T-cell (primary cell): ENCODE measurements around the gene PSMC4. TPM values are rescaled to one million over a fixed set of nuclear protein-coding genes. Genes with fewer than 3 reads are reported as not detected.
A peak's percentile ranks its signal among the peaks of the same experiment; 100 is the strongest.
"Not testable (repeated sequence)": the region's sequence is repeated elsewhere in the genome, so short reads cannot be mapped to it uniquely, and the experiment has no call there.

Experiments
- ATAC-seq, 4 experiments: fragments of 200-7000 bp in 3 of 4; fragments of 150-1000 bp in 1 of 4; cut with Tn5 transposase; replicated peaks in 1 of 4; 1 replicate in 3 of 4; 2 replicates in 1 of 4; pipeline ENCODE4 v1.10.0; 2021; ENCODE audit warnings: moderate library complexity in 3 of 4, mild to moderate bottlenecking in 2 of 4, moderate number of reproducible peaks in 1 of 4
- CTCF ChIA-PET, 2 donors: fragments of 300-600 bp; sonication (Branson Sonifier 250); formaldehyde crosslinking; loops; one replicate each; lab custom pipeline; 2022; ENCODE audit warnings: antibody characterized with exemption in 2 of 2; lab: Charles Lee
- POLR2A ChIA-PET, 2 donors: fragments of 300-600 bp; sonication (Branson Sonifier 250); formaldehyde crosslinking; loops; one replicate each; lab custom pipeline; 2022; ENCODE audit warnings: antibody characterized with exemption in 2 of 2; lab: Charles Lee
- DNase-seq, 35 experiments: peaks; one replicate each; pipeline versions ENCODE4 v3.0.0 to v3.0.0-alpha.2; 2013 to 2023
- H3K27ac ChIP-seq: one replicate; pipeline ENCODE4 v1.5.1; 2013; ENCODE audit warnings: low read length
- H3K27me3 ChIP-seq, 2 experiments: replicated peaks in 1 of 2; 1 replicate in 1 of 2; 2 replicates in 1 of 2; pipeline versions ENCODE4 v1.6.1 to v1.7.0; 2013; ENCODE audit warnings: low read length in 1 of 2, mixed read lengths in 1 of 2; ENCODE audit not compliant: control insufficient read depth in 2 of 2, insufficient read depth in 2 of 2; ENCODE audit errors: extremely low read depth in 1 of 2
- H3K36me3 ChIP-seq, 2 donors: 1 replicate in 1 of 2; 2 replicates in 1 of 2; pipeline versions ENCODE4 v1.6.1 to v1.7.0; 2013; ENCODE audit warnings: low read length in 1 of 2; ENCODE audit not compliant: control insufficient read depth in 2 of 2, insufficient read depth in 1 of 2; ENCODE audit errors: extremely low read depth in 1 of 2
- H3K4me1 ChIP-seq, 2 experiments: 1 replicate in 1 of 2; 2 replicates in 1 of 2; pipeline versions ENCODE4 v1.6.1 to v1.7.0; 2013; ENCODE audit warnings: low read length in 2 of 2, mixed read lengths in 1 of 2; ENCODE audit not compliant: insufficient read depth in 2 of 2, control insufficient read depth in 1 of 2; ENCODE audit errors: extremely low read depth in 1 of 2
- H3K4me3 ChIP-seq, 2 donors: 1 replicate in 1 of 2; 2 replicates in 1 of 2; pipeline versions ENCODE4 v1.5.1 to v1.7.0; 2013; ENCODE audit warnings: mild to moderate bottlenecking in 2 of 2, low read length in 1 of 2, moderate library complexity in 1 of 2; ENCODE audit not compliant: control insufficient read depth in 1 of 2; ENCODE audit errors: extremely low read depth in 1 of 2
- H3K9me3 ChIP-seq: 2 replicates; pipeline ENCODE4 v1.7.0; 2013
- H3K27ac Mint-ChIP-seq, 2 donors: one replicate each; pipeline ENCODE4 v1.8.0; 2020 to 2021; ENCODE audit warnings: mild to moderate bottlenecking in 2 of 2, mixed read lengths in 2 of 2
- H3K27me3 Mint-ChIP-seq, 2 donors: one replicate each; pipeline ENCODE4 v1.8.0; 2021 to 2022; ENCODE audit warnings: mixed read lengths in 2 of 2
- H3K36me3 Mint-ChIP-seq: one replicate; pipeline ENCODE4 v1.8.0; 2021; ENCODE audit warnings: mixed read lengths
- H3K4me1 Mint-ChIP-seq, 3 donors: one replicate each; pipeline ENCODE4 v1.8.0; 2020 to 2022; ENCODE audit warnings: mixed read lengths in 3 of 3, mild to moderate bottlenecking in 1 of 3
- H3K4me3 Mint-ChIP-seq, 3 donors: one replicate each; pipeline ENCODE4 v1.8.0; 2020 to 2022; ENCODE audit warnings: mild to moderate bottlenecking in 3 of 3, mixed read lengths in 3 of 3, moderate library complexity in 3 of 3
- H3K9me3 Mint-ChIP-seq, 3 donors: one replicate each; pipeline ENCODE4 v1.8.0; 2020 to 2022; ENCODE audit warnings: mixed read lengths in 3 of 3
- WGBS: methylation state at CpG from one replicate; pipeline ENCODE4 v1.1.5; 2013; ENCODE audit warnings: missing lambda C conversion rate; ENCODE audit not compliant: insufficient coverage; 5-methylcytosine and 5-hydroxymethylcytosine counted together
- total RNA-seq, 35 experiments: library from RNA in 6 of 35; stranded (reverse) in 6 of 35; fragments of 120-200 nt in 1 of 35; gene quantifications; one replicate each; pipeline versions ENCODE4 v1.2.1 to v1.2.4 and lab custom pipeline; 2013 to 2026

Gene PSMC4
- total RNA-seq, 5 donors from 2014 or later (not counting 1 experiment from before 2014, with no cell fraction given): 58.5 to 80.0 (median 59.6) TPM

DNA sequence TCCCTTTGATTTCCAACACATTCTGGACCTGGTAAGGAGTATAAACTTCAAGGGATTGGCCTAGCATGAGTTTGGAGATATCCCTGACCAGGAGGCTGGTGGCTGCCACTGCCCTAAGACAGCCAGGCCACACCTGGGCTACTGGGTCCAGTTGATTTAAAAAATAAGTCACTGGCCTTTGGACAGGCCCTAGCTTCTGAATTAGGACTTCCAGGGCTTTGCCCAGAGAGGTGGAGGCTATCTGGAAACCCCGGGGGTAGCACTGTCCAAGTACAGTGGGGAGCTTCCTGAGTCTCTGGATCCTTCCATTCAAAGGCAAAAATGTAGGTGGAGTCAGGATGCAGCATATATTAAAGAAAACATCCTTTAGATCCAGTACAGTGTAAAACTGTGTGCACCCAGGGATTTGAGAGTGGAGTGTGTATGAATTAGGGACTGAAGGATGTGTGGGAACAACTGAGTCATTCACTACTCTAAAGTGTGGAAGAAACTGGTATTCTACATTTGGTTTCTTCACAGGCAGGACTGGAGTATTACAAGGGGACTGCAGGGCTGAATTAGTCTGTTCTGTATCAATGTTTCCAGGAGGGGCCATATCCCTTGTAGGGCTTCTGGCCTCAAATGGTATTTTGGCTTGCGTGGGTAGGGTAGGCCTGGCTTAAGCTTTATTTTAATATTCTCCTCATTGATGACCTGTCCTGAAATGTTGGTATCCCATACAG, 21.8 kb upstream of the PSMC4 start:
- H3K4me1 Mint-ChIP-seq: peaks cover 85 to 93% (median 89%) of the 10 kb centered on the region in 3 donors
- no peaks in the 10 kb centered on the region for H3K27me3 ChIP-seq
- ATAC-seq: no peak

DNA sequence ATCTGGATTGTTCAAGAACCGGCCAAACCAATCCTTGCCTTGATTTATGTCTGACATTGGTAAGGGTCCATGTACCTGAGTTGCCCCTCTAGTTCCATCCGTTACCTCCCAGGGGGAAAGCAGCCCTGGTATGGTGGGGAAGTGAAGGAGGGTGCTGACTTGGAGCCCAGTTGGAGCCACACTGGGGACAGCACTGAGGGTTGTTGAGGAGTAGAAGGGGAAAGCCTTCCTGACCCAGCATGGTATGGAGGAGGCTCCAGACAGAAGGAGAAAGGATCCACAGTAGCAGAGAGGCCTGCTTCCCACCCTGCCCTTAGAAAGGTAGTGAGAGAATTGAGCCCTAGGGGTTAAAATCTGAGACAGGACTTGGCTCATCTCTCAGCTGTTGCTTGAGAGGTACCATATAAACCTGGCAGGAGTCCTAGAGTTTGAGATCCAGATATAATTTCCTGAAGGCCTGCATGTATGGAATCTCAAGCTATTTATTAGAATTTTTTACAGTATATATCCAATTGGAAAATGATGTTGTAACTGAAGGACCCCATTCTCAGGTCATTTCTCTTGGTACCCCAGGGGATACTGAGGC, 19.8 kb upstream of the PSMC4 start:
- ATAC-seq (no peak), DNase-seq (no peak)
- Mint-ChIP-seq H3K27ac (peak overlapping the region; percentile 99), H3K9me3 (peaks cover 0 to 3% (median 0%) of the 10 kb centered on the region in 3 donors), H3K4me3 (peak overlapping the region in 2 of 3 donors; percentile 79 to 94), H3K27me3 (no peaks in the 10 kb centered on the region), H3K36me3 (no peaks in the 10 kb centered on the region), H3K4me1 (peaks cover 83 to 96% (median 87%) of the 10 kb centered on the region in 3 donors)
- peak overlapping the region in 1 of 2 donors; percentile 57 for H3K4me3 ChIP-seq
- H3K27me3 ChIP-seq: no peaks in the 10 kb centered on the region
- CTCF ChIA-PET: interaction anchor here in 1 of 2 donors (1.1 kb wide), 1 partner anchor 9 kb away, joined by 4 read pairs; no protein-coding TSS in a partner anchor
- peak overlapping the region; percentile 92 for H3K27ac ChIP-seq
- no peaks in the 10 kb centered on the region for H3K9me3 ChIP-seq
- no peaks in the 10 kb centered on the region for H3K36me3 ChIP-seq
- POLR2A ChIA-PET: interaction anchor here in 1 of 2 donors (1.0 kb wide), 1 partner anchor 19 kb away, joined by 3 read pairs; the partner anchor contains the start of gene PSMC4
- peaks cover 67 to 81% of the 10 kb centered on the region in 2 experiments for H3K4me1 ChIP-seq
- WGBS: 100% methylated on average over 1 of the region's 2 CpGs

More for the DNA sequence above, 21.8 kb upstream of the PSMC4 start:
- Histone ChIP-seq H3K4me1 (peaks cover 65 to 98% of the 10 kb centered on the region in 2 experiments), H3K4me3 (peak overlapping the region in 1 of 2 donors; percentile 2), H3K36me3 (no peaks in the 10 kb centered on the region), H3K27ac (peak overlapping the region; percentile 9), H3K9me3 (no peaks in the 10 kb centered on the region)
- Mint-ChIP-seq H3K4me3 (peak overlapping the region in 2 of 3 donors; percentile 79 to 94), H3K36me3 (no peaks in the 10 kb centered on the region), H3K27ac (peak overlapping the region; percentile 71 to 99), H3K9me3 (peaks cover 0 to 3% (median 0%) of the 10 kb centered on the region in 3 donors), H3K27me3 (no peaks in the 10 kb centered on the region)
- 100% methylated on average over 1 of the region's 2 CpGs for WGBS
- CTCF ChIA-PET: interaction anchor here in 1 of 2 donors (0.7 kb wide), 1 partner anchor 22 kb away, joined by 3 read pairs; the partner anchor contains the start of gene PSMC4
- POLR2A ChIA-PET: no interaction called here
- DNase-seq: no peak

DNA sequence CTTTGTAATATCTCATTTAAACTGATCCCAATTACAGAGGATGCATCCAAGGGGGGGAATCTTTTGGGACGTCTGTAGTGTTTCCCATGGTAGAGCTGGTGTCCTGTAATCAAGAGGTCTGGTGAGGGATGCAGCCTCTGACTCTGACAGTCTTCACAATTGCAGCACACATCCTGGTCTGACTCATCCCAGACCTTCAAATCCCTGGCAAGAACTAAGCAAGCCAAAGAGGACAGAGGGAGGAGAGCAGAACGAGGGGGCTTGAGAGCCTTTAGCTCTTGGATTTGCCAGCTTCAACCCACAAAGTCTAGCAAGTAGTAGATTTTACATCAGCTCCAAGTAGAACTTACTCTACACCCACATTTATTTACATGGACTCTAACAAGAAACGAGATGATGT, 19.3 kb upstream of the PSMC4 start:
- Mint-ChIP-seq H3K4me1 (peaks cover 79 to 91% (median 88%) of the 10 kb centered on the region in 3 donors), H3K9me3 (peaks cover 0 to 3% (median 0%) of the 10 kb centered on the region in 3 donors), H3K27ac (peak overlapping the region; percentile 99), H3K27me3 (no peaks in the 10 kb centered on the region), H3K4me3 (peak overlapping the region; percentile 69 to 94 (median 79)), H3K36me3 (no peaks in the 10 kb centered on the region)
- no peaks in the 10 kb centered on the region for H3K36me3 ChIP-seq
- ChIA-PET CTCF (interaction anchor here in 1 of 2 donors (1.1 kb wide), 1 partner anchor 10 kb away, joined by 4 read pairs; no protein-coding TSS in a partner anchor), POLR2A (interaction anchor here in 1 of 2 donors (1.0 kb wide), 1 partner anchor 19 kb away, joined by 3 read pairs; the partner anchor contains the start of gene PSMC4)
- H3K27me3 ChIP-seq: no peaks in the 10 kb centered on the region
- H3K4me1 ChIP-seq: peaks cover 69 to 75% of the 10 kb centered on the region in 2 experiments
- H3K4me3 ChIP-seq: peak overlapping the region in 1 of 2 donors; percentile 62
- peak overlapping the region; percentile 92 for H3K27ac ChIP-seq
- no CpG with 5 or more reads among the region's 3 CpGs for WGBS
- no peaks in the 10 kb centered on the region for H3K9me3 ChIP-seq
- ATAC-seq (no peak), DNase-seq (no peak)

DNA sequence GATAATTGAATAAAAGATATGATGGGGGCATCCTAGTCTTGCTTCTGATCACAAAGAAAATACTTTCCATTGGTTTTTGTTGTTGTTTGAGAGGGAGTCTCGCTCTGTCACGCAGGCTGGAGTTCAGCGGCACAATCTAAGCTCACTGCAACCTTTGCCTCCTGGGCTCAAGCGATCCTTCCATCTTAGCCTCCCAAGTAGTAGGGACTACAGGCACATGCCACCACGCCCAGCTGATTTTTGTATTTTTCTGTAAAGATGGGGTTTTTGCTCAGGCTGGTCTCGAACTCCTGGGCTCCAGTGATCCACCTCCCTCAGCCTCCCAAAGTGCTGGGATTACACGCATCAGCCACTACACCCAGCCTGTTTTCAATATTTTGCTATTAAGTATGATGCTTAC, 17.1 kb upstream of the PSMC4 start:
- H3K4me1 Mint-ChIP-seq: peaks cover 70 to 81% (median 78%) of the 10 kb centered on the region in 3 donors
- Histone ChIP-seq H3K36me3 (no peaks in the 10 kb centered on the region), H3K27me3 (no peaks in the 10 kb centered on the region), H3K9me3 (no peaks in the 10 kb centered on the region), H3K27ac (peak overlapping the region; percentile 92), H3K4me1 (peaks cover 60 to 64% of the 10 kb centered on the region in 2 experiments), H3K4me3 (no peak overlapping the region)
- no peaks in the 10 kb centered on the region for H3K36me3 Mint-ChIP-seq
- DNase-seq (peak in 1 of 35 experiments; percentile 42), ATAC-seq (peak; percentile 15 to 40 (median 35))
- CTCF ChIA-PET: interaction anchor here (0.9 to 2.3 kb wide), 4 partner anchors 10 to 16 kb away, joined by 3 to 19 read pairs (median 6); partner anchors contain the start of gene PSMC4 (in 1 of the 2)
- H3K9me3 Mint-ChIP-seq: peaks cover 0 to 3% (median 0%) of the 10 kb centered on the region in 3 donors
- POLR2A ChIA-PET: interaction anchor here (1.4 to 1.5 kb wide), 2 partner anchors 17 kb away, joined by 8 to 13 read pairs; partner anchors contain the start of gene PSMC4 (in 2 of the 2)
- WGBS: no CpG with 5 or more reads among the region's 7 CpGs
- H3K27ac Mint-ChIP-seq: peak overlapping the region; percentile 99
- peak overlapping the region; percentile 62 to 94 (median 79) for H3K4me3 Mint-ChIP-seq
- no peaks in the 10 kb centered on the region for H3K27me3 Mint-ChIP-seq

DNA sequence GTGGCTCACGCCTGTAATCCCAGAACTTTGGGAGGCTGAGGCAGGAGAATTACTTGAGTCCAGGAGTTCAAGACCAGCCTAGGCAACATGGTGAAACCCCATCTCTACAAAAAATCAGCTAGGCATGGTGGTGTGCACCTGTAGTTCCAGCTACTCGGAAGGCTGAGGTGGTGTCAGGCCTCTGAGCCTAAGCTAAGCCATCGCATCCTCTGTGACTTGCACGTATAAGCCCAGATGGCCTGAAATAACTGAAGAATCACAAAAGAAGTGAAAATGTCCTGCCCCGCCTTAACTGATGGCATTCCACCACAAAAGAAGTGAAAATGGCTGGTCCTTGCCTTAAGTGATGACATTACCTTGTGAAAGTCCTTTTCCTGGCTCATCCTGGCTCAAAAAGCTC, 13.1 kb upstream of the PSMC4 start:
- H3K9me3 Mint-ChIP-seq, H3K9me3 ChIP-seq, H3K36me3 Mint-ChIP-seq, DNase-seq, H3K27ac ChIP-seq, H3K4me3 ChIP-seq, H3K27me3 ChIP-seq, CTCF ChIA-PET, H3K27me3 Mint-ChIP-seq, H3K4me3 Mint-ChIP-seq, H3K36me3 ChIP-seq, ATAC-seq: not testable (repeated sequence)
- POLR2A ChIA-PET: interaction anchor here in 1 of 2 donors (0.9 kb wide), 1 partner anchor 16 kb away, joined by 3 read pairs; no protein-coding TSS in a partner anchor
- Mint-ChIP-seq H3K4me1 (peaks cover 52 to 65% (median 61%) of the 10 kb centered on the region in 3 donors), H3K27ac (peak overlapping the region; percentile 86 to 89)
- 96% methylated on average over 3 of the region's 5 CpGs for WGBS
- peaks cover 30 to 33% of the 10 kb centered on the region in 2 experiments for H3K4me1 ChIP-seq

DNA sequence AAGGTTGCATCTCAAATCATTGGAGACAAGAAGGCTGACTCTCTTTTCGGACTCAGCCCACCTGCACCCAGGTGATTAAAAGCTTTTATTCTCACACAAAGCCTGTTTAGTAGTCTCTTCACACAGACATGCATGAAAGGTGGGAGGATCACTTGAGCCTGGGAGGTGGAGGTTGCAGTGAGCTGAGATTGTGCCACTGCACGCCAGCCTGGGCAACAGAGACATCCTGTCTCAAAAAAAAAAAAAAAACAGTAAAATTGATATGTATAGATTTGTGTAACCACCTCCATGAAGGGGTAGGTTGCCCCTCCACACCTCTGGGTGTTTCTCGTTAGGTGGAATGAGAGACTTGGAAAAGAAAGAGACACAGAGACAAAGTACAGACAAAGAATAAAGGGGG, 12.0 kb upstream of the PSMC4 start:
- H3K4me3 Mint-ChIP-seq: peak overlapping the region; percentile 62 to 74 (median 64)
- WGBS: no CpG with 5 or more reads among the region's 3 CpGs
- ATAC-seq: peak; percentile 83 to 96 (median 90)
- H3K36me3 ChIP-seq, POLR2A ChIA-PET, H3K27me3 ChIP-seq, H3K9me3 ChIP-seq, H3K36me3 Mint-ChIP-seq, H3K27me3 Mint-ChIP-seq, H3K9me3 Mint-ChIP-seq, H3K27ac ChIP-seq: not testable (repeated sequence)
- H3K4me1 Mint-ChIP-seq: peaks cover 47 to 61% (median 59%) of the 10 kb centered on the region in 3 donors
- H3K4me3 ChIP-seq: peak overlapping the region in 1 of 2 donors; percentile 1
- DNase-seq: peak in 6 of 35 experiments; percentile 11 to 49 (median 36)
- CTCF ChIA-PET: interaction anchor here in 1 of 2 donors (0.7 kb wide), 1 partner anchor 12 kb away, joined by 4 read pairs; the partner anchor contains the start of gene PSMC4
- peaks cover 22 to 29% of the 10 kb centered on the region in 2 experiments for H3K4me1 ChIP-seq
- peak overlapping the region; percentile 91 to 97 for H3K27ac Mint-ChIP-seq
